ENCODE measurements around the gene ARID5B. TPM values are rescaled to one million over a fixed set of nuclear protein-coding genes. Genes with fewer than 3 reads are reported as not detected.

ARID5B gene
- total RNA-seq, 2 experiments from 2014 or later: 49.2 to 51.3 TPM

- Histone ChIP-seq H3K27ac (ENCODE audit: low read depth in 1 of 2, low read length in 2 of 2) (no peak overlapping the region), H3K36me3 (ENCODE audit: insufficient read depth, low read length) (peaks cover 9% of the 10 kb centered on the region), H3K4me3 (ENCODE audit: low read length) (no peak overlapping the region), H3K9me3 (ENCODE audit: control insufficient read depth in 1 of 2, insufficient read depth in 1 of 2, low read length in 2 of 2) (no peaks in the 10 kb centered on the region), H3K4me1 (ENCODE audit: insufficient read depth, low read length) (no peaks in the 10 kb centered on the region), H3K27me3 (ENCODE audit: control insufficient read depth in 1 of 2, insufficient read depth in 2 of 2, low read length in 2 of 2) (no peaks in the 10 kb centered on the region)
- Mint-ChIP-seq H3K36me3 (ENCODE audit: low read depth) (peaks cover 33% of the 10 kb centered on the region), H3K4me3 (no peak overlapping the region), H3K4me1 (ENCODE audit: low read depth) (peaks cover 22% of the 10 kb centered on the region), H3K9me3 (no peaks in the 10 kb centered on the region), H3K27me3 (no peaks in the 10 kb centered on the region), H3K27ac (peak overlapping the region; percentile 3)
- intact Hi-C loops (cut with DNase I, micrococcal nuclease): no loop called here
- ATAC-seq (ENCODE audit: poor library complexity): no peak
- ChIA-PET POLR2A (no interaction called here), CTCF (no interaction called here)
- TF ChIP-seq CTCF (IDR thresholded peaks at IDR 0.05): no peak
- no peak for DNase-seq
Measured at GRCh38 chr10:62098278-62099121, 197.0 kb downstream of the ARID5B start.

GRCh38 chr10:62099299-62099698 lies 197.8 kb downstream of the ARID5B start:
- TF ChIP-seq CTCF (IDR thresholded peaks at IDR 0.05): no peak
- CTCF ChIA-PET: interaction anchor here (1.1 kb wide), 1 partner anchor 8 kb away, joined by 3 read pairs; no protein-coding TSS in a partner anchor

GRCh38 chr10:62103857-62104256 lies 202.4 kb downstream of the ARID5B start:
- Mint-ChIP-seq H3K27ac (no peak overlapping the region), H3K27me3 (no peaks in the 10 kb centered on the region), H3K36me3 (ENCODE audit: low read depth) (no peaks in the 10 kb centered on the region), H3K4me1 (ENCODE audit: low read depth) (peaks cover 18% of the 10 kb centered on the region), H3K4me3 (no peak overlapping the region), H3K9me3 (no peaks in the 10 kb centered on the region)
- TF ChIP-seq CTCF (IDR thresholded peaks at IDR 0.05): no peak
- no peaks in the 10 kb centered on the region for H3K9me3 ChIP-seq (ENCODE audit: control insufficient read depth in 1 of 2, insufficient read depth in 1 of 2, low read length in 2 of 2)
- ATAC-seq (ENCODE audit: poor library complexity) (no peak), DNase-seq (no peak)
- H3K36me3 ChIP-seq (ENCODE audit: insufficient read depth, low read length): no peaks in the 10 kb centered on the region
- H3K27me3 ChIP-seq (ENCODE audit: control insufficient read depth in 1 of 2, insufficient read depth in 2 of 2, low read length in 2 of 2): no peaks in the 10 kb centered on the region
- ChIA-PET POLR2A (no interaction called here), CTCF (no interaction called here)
- no peak overlapping the region for H3K27ac ChIP-seq (ENCODE audit: low read depth in 1 of 2, low read length in 2 of 2)
- H3K4me1 ChIP-seq (ENCODE audit: insufficient read depth, low read length): peaks cover 11% of the 10 kb centered on the region
- intact Hi-C loops (cut with DNase I, micrococcal nuclease): no loop called here
- H3K4me3 ChIP-seq (ENCODE audit: low read length): no peak overlapping the region

More at GRCh38 chr10:62099299-62099698, 197.8 kb downstream of the ARID5B start:
- ATAC-seq (ENCODE audit: poor library complexity): no peak
- Mint-ChIP-seq H3K27me3 (no peaks in the 10 kb centered on the region), H3K4me1 (ENCODE audit: low read depth) (peaks cover 22% of the 10 kb centered on the region), H3K27ac (no peak overlapping the region), H3K4me3 (no peak overlapping the region), H3K9me3 (no peaks in the 10 kb centered on the region), H3K36me3 (ENCODE audit: low read depth) (peaks cover 25% of the 10 kb centered on the region)
- H3K4me3 ChIP-seq (ENCODE audit: low read length): no peak overlapping the region
- intact Hi-C loops (cut with DNase I, micrococcal nuclease): no loop called here
- H3K27me3 ChIP-seq (ENCODE audit: control insufficient read depth in 1 of 2, insufficient read depth in 2 of 2, low read length in 2 of 2): no peaks in the 10 kb centered on the region
- POLR2A ChIA-PET: no interaction called here
- H3K36me3 ChIP-seq (ENCODE audit: insufficient read depth, low read length): peaks cover 3% of the 10 kb centered on the region
- DNase-seq: no peak
- H3K27ac ChIP-seq (ENCODE audit: low read depth in 1 of 2, low read length in 2 of 2): no peak overlapping the region
- no peaks in the 10 kb centered on the region for H3K4me1 ChIP-seq (ENCODE audit: insufficient read depth, low read length)
- no peaks in the 10 kb centered on the region for H3K9me3 ChIP-seq (ENCODE audit: control insufficient read depth in 1 of 2, insufficient read depth in 1 of 2, low read length in 2 of 2)
